ENCODE measurements around the gene GJC2. TPM values are rescaled to one million over a fixed set of nuclear protein-coding genes. Genes with fewer than 3 reads are reported as not detected.
A peak's percentile ranks its signal among the peaks of the same experiment; 100 is the strongest.

GJC2 gene
- total and polyA plus RNA-seq, 4 donors, result 1.5 to 6.7 (median 2.6) TPM

GRCh38 chr1:228151180-228151925, 1.6 kb downstream of the GJC2 start:
- 69 to 82% methylated on average over 11 to 12 of the region's 12 CpGs for WGBS, 2 donors
- Histone ChIP-seq H3K4me1 (ENCODE audit: control insufficient read depth in 5 of 5, insufficient read depth in 5 of 5, low read length in 5 of 5) (peaks cover 8 to 44% (median 30%) of the 10 kb centered on the region in 5 donors), H3K27me3 (ENCODE audit: control insufficient read depth in 3 of 3, insufficient read depth in 3 of 3, low read length in 2 of 3) (peaks cover 0 to 4% (median 0%) of the 10 kb centered on the region in 3 donors), H3K9me3 (ENCODE audit: control insufficient read depth in 4 of 4, insufficient read depth in 3 of 4, low read length in 3 of 4) (no peaks in the 10 kb centered on the region), H3K27ac (ENCODE audit: low read depth in 1 of 2, low read length in 1 of 2) (peak overlapping the region in 1 of 2 donors; percentile 71), H3K9ac (ENCODE audit: insufficient read depth in 1 of 2, low read length in 2 of 2) (peak overlapping the region; percentile 3 to 34), H3K4me3 (no peak overlapping the region), H3K36me3 (ENCODE audit: control insufficient read depth in 4 of 4, insufficient read depth in 4 of 4, low read length in 4 of 4) (peaks cover 0 to 34% (median 1%) of the 10 kb centered on the region in 4 donors)
- peak in 1 of 3 donors; percentile 14 for DNase-seq
- TF ChIP-seq, protein P1, sequence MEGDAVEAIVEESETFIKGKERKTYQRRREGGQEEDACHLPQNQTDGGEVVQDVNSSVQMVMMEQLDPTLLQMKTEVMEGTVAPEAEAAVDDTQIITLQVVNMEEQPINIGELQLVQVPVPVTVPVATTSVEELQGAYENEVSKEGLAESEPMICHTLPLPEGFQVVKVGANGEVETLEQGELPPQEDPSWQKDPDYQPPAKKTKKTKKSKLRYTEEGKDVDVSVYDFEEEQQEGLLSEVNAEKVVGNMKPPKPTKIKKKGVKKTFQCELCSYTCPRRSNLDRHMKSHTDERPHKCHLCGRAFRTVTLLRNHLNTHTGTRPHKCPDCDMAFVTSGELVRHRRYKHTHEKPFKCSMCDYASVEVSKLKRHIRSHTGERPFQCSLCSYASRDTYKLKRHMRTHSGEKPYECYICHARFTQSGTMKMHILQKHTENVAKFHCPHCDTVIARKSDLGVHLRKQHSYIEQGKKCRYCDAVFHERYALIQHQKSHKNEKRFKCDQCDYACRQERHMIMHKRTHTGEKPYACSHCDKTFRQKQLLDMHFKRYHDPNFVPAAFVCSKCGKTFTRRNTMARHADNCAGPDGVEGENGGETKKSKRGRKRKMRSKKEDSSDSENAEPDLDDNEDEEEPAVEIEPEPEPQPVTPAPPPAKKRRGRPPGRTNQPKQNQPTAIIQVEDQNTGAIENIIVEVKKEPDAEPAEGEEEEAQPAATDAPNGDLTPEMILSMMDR (IDR thresholded peaks at IDR 0.05; ENCODE audit: control extremely low read depth, extremely low read depth), result no peak
- no peak for ATAC-seq (ENCODE audit: insufficient read depth, low FRiP score)

GRCh38 chr1:228152097-228152917, 2.6 kb downstream of the GJC2 start:
- TF ChIP-seq, protein P1 (IDR thresholded peaks at IDR 0.05; ENCODE audit: control extremely low read depth, extremely low read depth), result no peak
- no peaks in the 10 kb centered on the region for H3K9me3 ChIP-seq (ENCODE audit: control insufficient read depth in 4 of 4, insufficient read depth in 3 of 4, low read length in 3 of 4)
- ATAC-seq (ENCODE audit: insufficient read depth, low FRiP score) (no peak), DNase-seq (no peak)
- peaks cover 0 to 7% (median 0%) of the 10 kb centered on the region in 3 donors for H3K27me3 ChIP-seq (ENCODE audit: control insufficient read depth in 3 of 3, insufficient read depth in 3 of 3, low read length in 2 of 3)
- H3K36me3 ChIP-seq (ENCODE audit: control insufficient read depth in 4 of 4, insufficient read depth in 4 of 4, low read length in 4 of 4), result peaks cover 0 to 25% (median 0%) of the 10 kb centered on the region in 4 donors
- peaks cover 8 to 46% (median 30%) of the 10 kb centered on the region in 5 donors for H3K4me1 ChIP-seq (ENCODE audit: control insufficient read depth in 5 of 5, insufficient read depth in 5 of 5, low read length in 5 of 5)
- WGBS, 2 donors, result 89 to 94% methylated on average over 19 of the region's 19 CpGs
- H3K9ac ChIP-seq (ENCODE audit: insufficient read depth in 1 of 2, low read length in 2 of 2), result no peak overlapping the region
- no peak overlapping the region for H3K4me3 ChIP-seq
- H3K27ac ChIP-seq (ENCODE audit: low read depth in 1 of 2, low read length in 1 of 2), result peak overlapping the region in 1 of 2 donors; percentile 49

- no peak for DNase-seq
- Histone ChIP-seq H3K4me3 (no peak overlapping the region), H3K27ac (ENCODE audit: low read depth in 1 of 2, low read length in 1 of 2) (no peak overlapping the region), H3K27me3 (ENCODE audit: control insufficient read depth in 3 of 3, insufficient read depth in 3 of 3, low read length in 2 of 3) (peaks cover 0 to 7% (median 3%) of the 10 kb centered on the region in 3 donors), H3K4me1 (ENCODE audit: control insufficient read depth in 5 of 5, insufficient read depth in 5 of 5, low read length in 5 of 5) (peaks cover 8 to 47% (median 30%) of the 10 kb centered on the region in 5 donors), H3K36me3 (ENCODE audit: control insufficient read depth in 4 of 4, insufficient read depth in 4 of 4, low read length in 4 of 4) (peaks cover 0 to 20% (median 0%) of the 10 kb centered on the region in 4 donors), H3K9ac (ENCODE audit: insufficient read depth in 1 of 2, low read length in 2 of 2) (no peak overlapping the region), H3K9me3 (ENCODE audit: control insufficient read depth in 4 of 4, insufficient read depth in 3 of 4, low read length in 3 of 4) (no peaks in the 10 kb centered on the region)
- no peak for ATAC-seq (ENCODE audit: insufficient read depth, low FRiP score)
- 86 to 87% methylated on average over 3 of the region's 3 CpGs for WGBS, 2 donors
- TF ChIP-seq, protein P1 (IDR thresholded peaks at IDR 0.05; ENCODE audit: control extremely low read depth, extremely low read depth), result no peak
Observed at GRCh38 chr1:228152918-228153258, 3.2 kb downstream of the GJC2 start.

Measured in lung (tissue), 12 donors.